Ishikawa (cell line): ENCODE measurements around the gene SH2D7.

ENCODE experiments used
- CEBPB ChIP-seq: IDR thresholded peaks from 2 replicates; pipeline ENCODE4 v1.6.1; 2012
- CREB1 ChIP-seq: IDR thresholded peaks from 2 replicates; pipeline ENCODE4 v1.6.1; 2012; ENCODE audit warnings: low read depth
- EGR1 ChIP-seq: IDR thresholded peaks from 2 replicates; pipeline ENCODE4 v1.6.1; 2012
- EP300 ChIP-seq: IDR thresholded peaks from 2 replicates; pipeline ENCODE4 v1.6.1; 2012; ENCODE audit warnings: borderline replicate concordance
- FOXM1 ChIP-seq: IDR thresholded peaks from 2 replicates; pipeline ENCODE4 v1.6.1; 2012; ENCODE audit warnings: low read depth, borderline replicate concordance
- NFIC ChIP-seq: IDR thresholded peaks from 2 replicates; pipeline ENCODE4 v1.6.1; 2012
- RAD21 ChIP-seq: IDR thresholded peaks from 2 replicates; pipeline ENCODE4 v1.6.1; 2012; ENCODE audit warnings: low read depth
- TAF1 ChIP-seq: IDR thresholded peaks from 2 replicates; pipeline ENCODE4 v1.6.1; 2012; ENCODE audit warnings: low read depth, mild to moderate bottlenecking
- TCF12 ChIP-seq: IDR thresholded peaks from 2 replicates; pipeline ENCODE4 v1.6.1; 2012; ENCODE audit warnings: low read depth
- TEAD4 ChIP-seq: IDR thresholded peaks from 2 replicates; pipeline ENCODE4 v1.6.1; 2012
- USF1 ChIP-seq: IDR thresholded peaks from 2 replicates; pipeline ENCODE4 v1.6.1; 2012
- YY1 ChIP-seq: IDR thresholded peaks from 2 replicates; pipeline ENCODE4 v1.6.1; 2012; ENCODE audit warnings: low read depth
- ZBTB7A ChIP-seq: IDR thresholded peaks from 2 replicates; pipeline ENCODE4 v1.6.1; 2012; ENCODE audit warnings: low read depth
- TF ChIP-seq, protein P1 (sequence below): IDR thresholded peaks from 2 replicates; pipeline ENCODE4 v1.6.1; 2012; ENCODE audit warnings: low read depth, mild to moderate bottlenecking
- TF ChIP-seq, protein P2 (sequence below): IDR thresholded peaks from 2 replicates; pipeline ENCODE4 v1.6.1; 2012

Gene SH2D7

GRCh38 chr15:78133801-78134200 is 41.4 kb downstream of the SH2D7 start:
- TF ChIP-seq TAF1 (no peak), TEAD4 (peak; percentile 51), TCF12 (no peak), RAD21 (no peak)

GRCh38 chr15:78139578-78139977 is 47.2 kb downstream of the SH2D7 start:
- TF ChIP-seq TEAD4 (no peak), CEBPB (peak; percentile 41; the same call in 1 of the 2 replicates)

GRCh38 chr15:78140292-78140691 is 47.9 kb downstream of the SH2D7 start:
- TF ChIP-seq FOXM1 (no peak), USF1 (no peak), YY1 (no peak), EP300 (no peak), NFIC (no peak), CREB1 (no peak), EGR1 (no peak), RAD21 (no peak), ZBTB7A (no peak), TCF12 (no peak), TAF1 (no peak), TEAD4 (no peak), CEBPB (no peak)
- TF ChIP-seq, protein P1, sequence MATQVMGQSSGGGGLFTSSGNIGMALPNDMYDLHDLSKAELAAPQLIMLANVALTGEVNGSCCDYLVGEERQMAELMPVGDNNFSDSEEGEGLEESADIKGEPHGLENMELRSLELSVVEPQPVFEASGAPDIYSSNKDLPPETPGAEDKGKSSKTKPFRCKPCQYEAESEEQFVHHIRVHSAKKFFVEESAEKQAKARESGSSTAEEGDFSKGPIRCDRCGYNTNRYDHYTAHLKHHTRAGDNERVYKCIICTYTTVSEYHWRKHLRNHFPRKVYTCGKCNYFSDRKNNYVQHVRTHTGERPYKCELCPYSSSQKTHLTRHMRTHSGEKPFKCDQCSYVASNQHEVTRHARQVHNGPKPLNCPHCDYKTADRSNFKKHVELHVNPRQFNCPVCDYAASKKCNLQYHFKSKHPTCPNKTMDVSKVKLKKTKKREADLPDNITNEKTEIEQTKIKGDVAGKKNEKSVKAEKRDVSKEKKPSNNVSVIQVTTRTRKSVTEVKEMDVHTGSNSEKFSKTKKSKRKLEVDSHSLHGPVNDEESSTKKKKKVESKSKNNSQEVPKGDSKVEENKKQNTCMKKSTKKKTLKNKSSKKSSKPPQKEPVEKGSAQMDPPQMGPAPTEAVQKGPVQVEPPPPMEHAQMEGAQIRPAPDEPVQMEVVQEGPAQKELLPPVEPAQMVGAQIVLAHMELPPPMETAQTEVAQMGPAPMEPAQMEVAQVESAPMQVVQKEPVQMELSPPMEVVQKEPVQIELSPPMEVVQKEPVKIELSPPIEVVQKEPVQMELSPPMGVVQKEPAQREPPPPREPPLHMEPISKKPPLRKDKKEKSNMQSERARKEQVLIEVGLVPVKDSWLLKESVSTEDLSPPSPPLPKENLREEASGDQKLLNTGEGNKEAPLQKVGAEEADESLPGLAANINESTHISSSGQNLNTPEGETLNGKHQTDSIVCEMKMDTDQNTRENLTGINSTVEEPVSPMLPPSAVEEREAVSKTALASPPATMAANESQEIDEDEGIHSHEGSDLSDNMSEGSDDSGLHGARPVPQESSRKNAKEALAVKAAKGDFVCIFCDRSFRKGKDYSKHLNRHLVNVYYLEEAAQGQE: no peak
- TF ChIP-seq, protein P2, sequence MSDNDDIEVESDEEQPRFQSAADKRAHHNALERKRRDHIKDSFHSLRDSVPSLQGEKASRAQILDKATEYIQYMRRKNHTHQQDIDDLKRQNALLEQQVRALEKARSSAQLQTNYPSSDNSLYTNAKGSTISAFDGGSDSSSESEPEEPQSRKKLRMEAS: no peak

DNA sequence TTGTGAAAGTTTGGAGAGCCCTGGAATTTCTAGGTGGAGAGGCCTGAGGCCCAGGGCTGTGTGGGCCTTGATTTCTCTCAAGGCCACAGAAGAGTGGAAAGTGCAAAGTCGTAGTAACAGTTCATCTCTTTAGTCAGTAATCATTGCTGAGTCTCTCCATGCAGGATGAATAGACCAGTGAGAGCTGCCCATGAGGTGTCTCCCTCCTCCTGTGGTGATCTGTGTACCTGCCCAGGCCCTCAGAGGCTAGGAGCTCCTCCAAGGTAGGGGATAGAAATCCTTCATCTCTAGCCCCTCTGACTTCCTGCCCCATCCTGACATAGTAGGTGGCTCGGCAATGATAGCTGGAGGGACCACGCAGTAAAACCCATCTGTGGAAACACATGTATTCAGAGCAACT is 50.0 kb downstream of the SH2D7 start:
- TF ChIP-seq EP300 (no peak), EGR1 (no peak), CREB1 (no peak), YY1 (no peak), TAF1 (no peak)
- TF ChIP-seq, protein P2: no peak

DNA sequence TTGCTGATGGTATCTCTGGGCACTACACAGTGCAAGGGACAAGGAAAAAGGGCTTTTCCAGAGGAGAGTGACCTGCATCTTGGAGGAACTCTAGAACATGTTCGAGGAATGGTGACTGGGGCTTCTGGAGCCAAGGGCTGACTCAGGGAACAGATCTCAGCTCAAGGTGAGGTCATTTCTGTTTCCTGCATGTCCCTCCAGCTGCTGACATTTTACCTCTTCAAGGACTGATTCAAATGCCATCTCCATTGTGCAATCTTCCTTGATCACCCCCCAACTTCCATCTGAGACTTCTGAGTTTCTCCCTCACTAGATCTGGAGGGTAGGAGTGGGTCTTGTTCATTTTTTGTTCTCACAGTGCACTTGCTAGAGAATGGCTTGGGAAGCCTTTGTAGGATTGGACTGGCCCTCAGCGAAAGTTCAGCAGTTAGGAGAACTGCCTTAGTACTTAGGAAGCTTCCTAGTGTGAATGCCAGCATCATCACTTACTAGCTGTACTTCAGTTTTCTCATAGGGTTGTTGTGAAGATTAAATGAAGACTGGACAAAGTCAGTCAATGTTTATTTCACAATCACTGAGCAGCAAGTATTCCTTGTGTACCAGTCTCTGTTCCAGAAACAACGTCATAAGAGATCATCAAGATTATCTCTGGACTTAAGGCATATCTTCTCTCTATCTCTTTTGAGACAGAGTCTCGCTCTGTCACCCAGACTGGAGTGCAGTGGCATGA is 54.2 kb downstream of the SH2D7 start:
- TF ChIP-seq, protein P2: no peak
- TF ChIP-seq CEBPB: peak; percentile 94

GRCh38 chr15:78147566-78147965 is 55.2 kb downstream of the SH2D7 start:
- TF ChIP-seq FOXM1 (no peak), EP300 (no peak), TCF12 (no peak)

GRCh38 chr15:78148392-78149067 is 56.2 kb downstream of the SH2D7 start:
- no peak for TF ChIP-seq FOXM1
- no peak for TF ChIP-seq ZBTB7A
- no peak for TF ChIP-seq CEBPB
- no peak for TF ChIP-seq USF1
- TF ChIP-seq, protein P2: no peak
- TF ChIP-seq, protein P1: no peak
- no peak for TF ChIP-seq TCF12
- no peak for TF ChIP-seq EP300
- TF ChIP-seq TEAD4: no peak
- TF ChIP-seq YY1: no peak
- no peak for TF ChIP-seq EGR1
- TF ChIP-seq RAD21: no peak
- TF ChIP-seq NFIC: no peak
- TF ChIP-seq CREB1: no peak
- no peak for TF ChIP-seq TAF1
